Astrocyte of the spinal cord (primary cell): ENCODE results near the gene RASGEF1C.

ENCODE experiments used
- DNase-seq: peaks from one replicate; pipeline ENCODE4 v3.0.0; 2011; ENCODE audit warnings: low read depth, low spot score
- H3K4me3 ChIP-seq: 2 replicates; pipeline ENCODE4 v1.5.1; 2011; ENCODE audit warnings: low read depth, mild to moderate bottlenecking, low read length, moderate library complexity
- in situ Hi-C: cut with HindIII; loops from 2 replicates; pipeline ENCODE4 v1.10.0; 2017; ENCODE audit warnings: low sequenced_read_pairs
- TF ChIP-seq, protein P1 (sequence below): IDR thresholded peaks from 2 replicates; pipeline ENCODE4 v1.5.1; 2012; ENCODE audit warnings: low read depth, mild to moderate bottlenecking, low read length, inconsistent platforms

Gene RASGEF1C

DNA sequence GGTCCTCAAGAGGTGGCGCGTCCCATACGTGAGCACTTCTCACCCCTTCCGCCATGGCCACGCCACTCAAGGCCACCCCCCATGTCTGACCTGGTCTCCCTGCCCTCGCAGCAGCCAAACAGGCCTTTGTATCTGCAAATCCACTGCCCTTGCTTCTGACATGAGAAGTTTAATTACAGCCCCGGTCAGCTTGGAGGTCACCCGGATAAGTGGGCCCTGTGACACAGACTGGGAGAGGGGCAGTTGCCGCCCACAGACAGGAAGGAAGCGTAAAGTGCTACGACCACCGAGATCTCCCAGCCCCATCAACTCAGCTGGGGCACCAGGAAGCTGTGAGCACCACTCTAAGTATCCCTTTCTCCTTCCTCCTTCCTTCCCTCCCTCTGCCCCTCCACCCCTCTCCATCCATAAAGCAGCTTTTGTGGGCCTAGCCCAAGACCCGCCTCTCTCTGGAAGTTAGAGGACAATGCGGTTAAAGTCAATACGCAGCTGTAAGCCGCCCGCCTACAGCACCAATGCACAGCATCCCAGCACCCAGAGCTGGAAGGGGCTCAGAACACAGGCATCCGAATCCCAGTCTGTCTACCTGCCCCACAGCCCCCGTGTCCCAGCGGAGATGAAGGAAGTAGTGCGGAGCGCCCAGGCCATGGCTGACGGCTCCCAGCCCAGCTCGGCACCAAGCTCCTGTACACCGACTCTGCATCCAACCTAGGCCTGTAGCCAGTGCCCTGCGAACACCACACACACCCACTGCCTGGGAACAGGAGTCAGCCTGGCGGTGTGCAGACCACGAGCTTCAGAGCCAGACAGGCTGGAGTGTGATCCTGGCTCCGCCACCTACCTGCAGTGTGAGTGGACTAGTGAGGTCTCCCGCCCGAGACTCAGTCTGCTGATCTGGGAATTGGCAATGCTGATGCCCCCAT lies 92.7 kb downstream of the RASGEF1C start:
- no peak for DNase-seq
- TF ChIP-seq, protein P1, sequence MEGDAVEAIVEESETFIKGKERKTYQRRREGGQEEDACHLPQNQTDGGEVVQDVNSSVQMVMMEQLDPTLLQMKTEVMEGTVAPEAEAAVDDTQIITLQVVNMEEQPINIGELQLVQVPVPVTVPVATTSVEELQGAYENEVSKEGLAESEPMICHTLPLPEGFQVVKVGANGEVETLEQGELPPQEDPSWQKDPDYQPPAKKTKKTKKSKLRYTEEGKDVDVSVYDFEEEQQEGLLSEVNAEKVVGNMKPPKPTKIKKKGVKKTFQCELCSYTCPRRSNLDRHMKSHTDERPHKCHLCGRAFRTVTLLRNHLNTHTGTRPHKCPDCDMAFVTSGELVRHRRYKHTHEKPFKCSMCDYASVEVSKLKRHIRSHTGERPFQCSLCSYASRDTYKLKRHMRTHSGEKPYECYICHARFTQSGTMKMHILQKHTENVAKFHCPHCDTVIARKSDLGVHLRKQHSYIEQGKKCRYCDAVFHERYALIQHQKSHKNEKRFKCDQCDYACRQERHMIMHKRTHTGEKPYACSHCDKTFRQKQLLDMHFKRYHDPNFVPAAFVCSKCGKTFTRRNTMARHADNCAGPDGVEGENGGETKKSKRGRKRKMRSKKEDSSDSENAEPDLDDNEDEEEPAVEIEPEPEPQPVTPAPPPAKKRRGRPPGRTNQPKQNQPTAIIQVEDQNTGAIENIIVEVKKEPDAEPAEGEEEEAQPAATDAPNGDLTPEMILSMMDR = no peak
- in situ Hi-C loops = no loop called here
- no peak overlapping the region for H3K4me3 ChIP-seq

DNA sequence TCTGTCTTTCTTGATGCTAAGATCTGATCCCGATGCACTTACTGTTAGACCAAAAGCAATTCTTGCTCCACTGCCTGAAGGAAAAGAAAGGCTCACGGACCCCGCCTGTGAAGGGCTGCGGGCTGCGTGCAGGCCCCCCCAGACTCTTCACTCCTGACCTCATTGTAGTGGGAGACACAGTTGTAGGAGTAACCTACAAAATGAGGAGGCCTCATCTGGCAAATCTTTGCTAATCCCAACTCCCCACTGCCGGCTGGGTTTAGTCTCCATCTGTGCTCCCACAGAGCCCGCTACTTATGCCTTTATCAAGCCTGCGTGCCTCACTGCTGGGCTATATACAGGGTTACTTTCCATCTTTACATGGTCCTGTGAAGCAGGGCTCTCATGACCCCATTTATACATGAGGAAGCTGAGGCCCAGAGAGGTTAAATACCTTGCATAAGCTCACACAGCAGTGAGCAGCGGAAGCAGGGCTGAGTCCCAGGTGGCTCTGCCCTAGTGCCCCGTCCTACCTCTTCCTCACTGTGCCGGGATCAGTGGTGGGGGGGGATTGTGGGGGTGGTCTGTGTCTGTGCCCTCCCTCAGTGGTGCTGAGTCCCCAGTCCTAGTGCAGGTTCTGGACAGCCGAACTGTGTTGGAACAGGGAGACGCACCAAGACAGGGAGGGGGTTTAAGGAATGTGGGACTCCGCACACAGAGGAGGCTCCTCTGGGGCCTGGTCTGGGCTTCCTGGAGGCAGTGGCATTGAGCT lies 93.5 kb downstream of the RASGEF1C start:
- TF ChIP-seq, protein P1 = no peak
- H3K4me3 ChIP-seq = no peak overlapping the region
- in situ Hi-C loops = no loop called here
- no peak for DNase-seq

DNA sequence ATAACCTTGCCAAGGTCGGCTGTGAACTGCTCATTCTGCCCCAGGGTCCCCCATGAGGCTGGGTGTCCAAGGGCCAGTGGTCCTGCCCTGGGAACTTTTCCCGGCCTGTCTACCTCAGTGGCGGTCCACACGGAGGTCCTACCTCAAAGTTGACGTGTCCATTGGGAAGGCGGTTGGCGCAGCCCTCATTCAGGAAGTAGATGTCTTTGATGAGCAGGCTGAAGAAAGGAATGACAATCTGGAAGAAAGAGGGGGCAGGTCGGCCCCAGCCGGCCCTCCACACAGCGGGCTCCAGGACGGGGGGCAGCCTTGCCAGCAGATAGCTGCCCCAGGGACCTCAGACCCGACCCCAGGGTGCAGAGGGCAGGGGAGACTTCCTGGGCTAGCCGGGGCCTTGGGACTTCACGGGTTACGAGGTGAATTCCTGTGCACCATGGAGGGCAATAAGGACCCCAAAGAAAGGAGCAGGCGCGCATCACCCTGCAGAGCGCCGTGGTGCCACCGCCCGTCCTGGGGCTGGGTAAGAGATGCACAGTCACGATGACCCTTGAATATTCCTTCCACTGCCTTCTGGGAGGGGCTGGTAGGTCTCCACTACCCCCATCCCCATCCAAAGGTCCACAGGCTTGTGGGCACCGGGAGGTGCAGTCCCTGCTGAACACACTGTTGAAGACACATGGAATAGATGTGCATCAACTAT lies 94.6 kb downstream of the RASGEF1C start:
- no peak for DNase-seq
- no peak overlapping the region for H3K4me3 ChIP-seq
- TF ChIP-seq, protein P1 = no peak
- in situ Hi-C loops = no loop called here

DNA sequence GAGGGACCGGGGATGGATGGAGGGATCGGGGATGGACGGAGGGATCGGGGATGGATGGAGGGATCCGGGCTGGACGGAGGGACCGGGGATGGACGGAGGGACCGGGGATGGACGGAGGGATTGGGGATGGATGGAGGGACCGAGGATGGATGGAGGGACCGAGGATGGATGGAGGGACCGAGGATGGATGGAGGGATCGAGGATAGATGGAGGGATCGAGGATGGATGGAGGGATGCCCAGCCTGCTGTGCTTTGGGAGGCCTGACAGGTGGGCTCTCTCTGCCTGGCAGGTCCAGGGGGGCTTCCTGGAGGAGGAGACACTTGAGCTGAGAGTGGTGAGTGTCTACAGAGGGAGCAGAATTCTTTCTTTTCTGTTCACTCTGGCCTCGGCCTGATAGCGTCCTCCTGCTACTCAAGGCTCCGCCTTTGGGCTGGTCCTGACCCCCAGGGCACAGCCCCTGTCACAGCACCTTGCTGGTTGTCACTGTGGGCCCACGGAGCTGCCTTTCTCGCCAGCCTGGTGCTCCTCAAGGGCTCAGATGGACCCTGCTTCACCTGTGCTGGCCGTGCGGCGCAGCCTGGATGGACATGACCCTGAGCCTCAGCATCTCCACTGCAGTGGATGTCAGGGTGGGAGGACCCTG lies 95.2 kb downstream of the RASGEF1C start:
- no peak overlapping the region for H3K4me3 ChIP-seq
- TF ChIP-seq, protein P1 = no peak
- in situ Hi-C loops = no loop called here
- DNase-seq = no peak

DNA sequence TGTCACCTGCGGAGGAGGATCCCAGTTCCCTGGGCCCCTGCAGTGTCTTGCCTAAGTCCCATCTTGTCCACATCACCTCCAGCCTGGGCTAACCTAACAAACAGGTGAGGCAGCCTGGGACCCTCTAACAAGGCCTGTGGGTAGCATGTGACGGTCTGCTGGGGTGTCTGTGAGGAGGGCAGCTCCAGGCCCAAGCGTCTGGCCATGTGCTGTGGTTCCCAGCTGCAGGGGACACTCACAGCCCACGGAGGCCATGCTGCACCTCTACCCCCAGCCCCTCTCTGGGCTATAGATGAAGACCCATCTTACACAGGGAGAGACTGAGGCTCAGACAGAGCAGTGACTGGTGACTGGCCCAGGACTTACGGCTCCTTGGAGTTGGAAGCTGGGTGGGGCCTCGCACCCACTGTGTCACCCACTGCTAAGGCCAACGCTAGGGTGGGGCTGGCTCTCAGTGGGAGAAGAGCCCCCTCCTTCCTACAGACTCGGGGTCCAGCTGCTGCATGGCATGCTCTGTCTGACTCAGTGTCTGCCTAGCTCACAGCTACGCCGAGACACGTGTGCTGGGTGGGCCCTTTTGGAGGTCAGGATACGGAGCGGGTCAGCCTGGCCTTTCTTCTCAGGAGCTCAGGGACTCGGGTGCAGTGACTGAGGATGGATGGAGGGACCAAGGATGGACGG lies 96.7 kb downstream of the RASGEF1C start:
- TF ChIP-seq, protein P1 = no peak
- in situ Hi-C loops = no loop called here
- no peak overlapping the region for H3K4me3 ChIP-seq
- DNase-seq = no peak
